ENCODE data around the gene DNAI1.

The DNAI1 gene

DNA sequence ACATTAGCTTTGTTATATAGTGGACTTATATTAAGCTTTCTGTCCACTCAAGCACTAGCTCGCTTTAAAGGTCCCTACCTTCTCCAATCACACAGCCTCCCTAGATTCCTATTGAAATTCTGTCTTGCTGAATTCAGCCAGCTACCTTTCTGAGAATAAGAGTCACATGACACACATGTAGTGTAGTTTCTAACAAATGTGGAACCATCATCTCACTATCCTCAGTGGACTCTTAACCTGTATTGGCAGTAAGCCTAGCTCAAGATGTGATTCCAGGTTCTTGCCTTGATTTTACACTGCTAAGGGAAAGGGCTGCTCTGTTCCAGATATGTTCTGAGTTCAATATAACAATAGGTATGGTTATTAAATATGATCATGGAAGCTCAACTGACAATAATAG is 11.7 kb upstream of the DNAI1 start:
- H3K27me3 ChIP-seq (ENCODE audit: control insufficient read depth in 5 of 5, insufficient read depth in 4 of 5, low read length in 5 of 5): no peaks in the 10 kb centered on the region
- no peaks in the 10 kb centered on the region for H3K9me3 ChIP-seq (ENCODE audit: control insufficient read depth in 5 of 5, low read length in 5 of 5)
- peaks cover 10 to 44% (median 25%) of the 10 kb centered on the region in 5 donors for H3K4me1 ChIP-seq (ENCODE audit: control insufficient read depth in 5 of 5, insufficient read depth in 5 of 5, low read length in 5 of 5)
- H3K27ac ChIP-seq (ENCODE audit: low read depth, low read length): no peak overlapping the region
- H3K9ac ChIP-seq (ENCODE audit: low read length in 5 of 5): no peak overlapping the region
- H3K36me3 ChIP-seq (ENCODE audit: control insufficient read depth in 5 of 5, insufficient read depth in 5 of 5, low read length in 5 of 5): no peaks in the 10 kb centered on the region
- H3K4me3 ChIP-seq (ENCODE audit: low read depth in 1 of 5, low read length in 5 of 5): no peak overlapping the region

DNA sequence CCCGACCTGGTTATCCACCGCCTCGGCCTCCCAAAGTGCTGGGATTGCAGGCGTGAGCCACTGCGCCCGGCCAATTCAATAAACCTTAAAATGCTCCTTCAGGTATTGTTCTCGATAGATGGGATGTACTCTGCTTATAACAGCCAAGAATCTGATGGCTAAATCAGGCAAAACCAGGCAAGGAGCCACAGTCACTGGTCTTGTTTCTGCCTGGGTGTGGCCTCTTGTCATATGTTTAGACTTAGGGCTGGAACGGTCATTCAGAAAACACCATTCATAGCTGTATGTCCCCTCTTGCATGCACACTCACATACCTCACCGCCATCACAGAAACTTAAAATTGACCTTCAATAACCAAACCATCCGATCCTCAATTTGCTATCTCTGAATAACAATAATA is 8.0 kb upstream of the DNAI1 start:
- Histone ChIP-seq H3K27ac (ENCODE audit: low read depth, low read length) (no peak overlapping the region), H3K27me3 (ENCODE audit: control insufficient read depth in 5 of 5, insufficient read depth in 4 of 5, low read length in 5 of 5) (no peaks in the 10 kb centered on the region), H3K4me3 (ENCODE audit: low read depth in 1 of 5, low read length in 5 of 5) (no peak overlapping the region), H3K36me3 (ENCODE audit: control insufficient read depth in 5 of 5, insufficient read depth in 5 of 5, low read length in 5 of 5) (no peaks in the 10 kb centered on the region), H3K4me1 (ENCODE audit: control insufficient read depth in 5 of 5, insufficient read depth in 5 of 5, low read length in 5 of 5) (peaks cover 13 to 59% (median 29%) of the 10 kb centered on the region in 5 donors), H3K9ac (ENCODE audit: low read length in 5 of 5) (peak overlapping the region in 1 of 5 donors; percentile 16), H3K9me3 (ENCODE audit: control insufficient read depth in 5 of 5, low read length in 5 of 5) (no peaks in the 10 kb centered on the region)

DNA sequence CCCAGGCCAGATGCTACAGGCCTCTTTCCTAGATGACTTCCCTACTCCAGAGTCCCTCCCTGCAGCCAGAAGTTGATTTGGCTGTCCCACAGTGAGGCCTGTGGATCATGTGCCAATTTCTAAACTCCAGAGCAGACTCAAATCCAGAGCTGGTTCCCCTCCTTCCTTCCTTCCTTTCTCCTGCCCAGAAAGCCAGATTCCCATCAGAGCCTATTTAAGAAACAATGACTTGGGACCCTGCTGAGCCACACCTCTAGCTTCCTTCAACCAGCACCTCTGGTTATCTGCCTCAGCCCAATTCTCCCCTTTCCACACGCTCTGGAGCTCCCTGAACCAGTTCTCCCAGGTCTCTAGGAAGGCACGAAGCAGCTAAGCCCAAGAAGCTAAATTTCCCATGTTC is 7.5 kb upstream of the DNAI1 start:
- H3K4me3 ChIP-seq (ENCODE audit: low read depth in 1 of 5, low read length in 5 of 5): no peak overlapping the region
- H3K4me1 ChIP-seq (ENCODE audit: control insufficient read depth in 5 of 5, insufficient read depth in 5 of 5, low read length in 5 of 5): peaks cover 13 to 64% (median 32%) of the 10 kb centered on the region in 5 donors
- peak overlapping the region in 1 of 5 donors; percentile 16 for H3K9ac ChIP-seq (ENCODE audit: low read length in 5 of 5)
- no peak overlapping the region for H3K27ac ChIP-seq (ENCODE audit: low read depth, low read length)
- H3K9me3 ChIP-seq (ENCODE audit: control insufficient read depth in 5 of 5, low read length in 5 of 5): no peaks in the 10 kb centered on the region
- no peaks in the 10 kb centered on the region for H3K36me3 ChIP-seq (ENCODE audit: control insufficient read depth in 5 of 5, insufficient read depth in 5 of 5, low read length in 5 of 5)
- H3K27me3 ChIP-seq (ENCODE audit: control insufficient read depth in 5 of 5, insufficient read depth in 4 of 5, low read length in 5 of 5): no peaks in the 10 kb centered on the region

DNA sequence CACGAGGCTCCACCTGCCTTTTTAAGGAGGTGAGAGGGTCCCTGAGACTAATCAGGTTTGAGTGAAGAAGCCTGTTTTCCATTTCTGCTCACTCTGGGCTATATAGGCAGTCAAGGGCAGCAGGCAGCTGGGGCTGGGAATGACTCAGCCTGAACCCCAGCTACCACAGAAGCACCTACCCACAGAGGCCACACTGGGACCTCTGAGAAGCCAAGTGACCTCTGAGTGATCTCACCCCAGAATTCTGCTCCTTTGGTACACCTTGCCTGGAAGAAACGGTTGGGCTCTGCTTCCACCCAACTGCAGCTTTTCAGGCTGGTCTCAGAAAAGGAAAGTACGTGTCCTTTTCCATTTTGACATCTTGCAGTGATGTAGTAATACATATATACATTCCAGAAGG is 7.1 kb upstream of the DNAI1 start:
- Histone ChIP-seq H3K27me3 (ENCODE audit: control insufficient read depth in 5 of 5, insufficient read depth in 4 of 5, low read length in 5 of 5) (no peaks in the 10 kb centered on the region), H3K36me3 (ENCODE audit: control insufficient read depth in 5 of 5, insufficient read depth in 5 of 5, low read length in 5 of 5) (no peaks in the 10 kb centered on the region), H3K27ac (ENCODE audit: low read depth, low read length) (no peak overlapping the region), H3K4me1 (ENCODE audit: control insufficient read depth in 5 of 5, insufficient read depth in 5 of 5, low read length in 5 of 5) (peaks cover 14 to 64% (median 36%) of the 10 kb centered on the region in 5 donors), H3K4me3 (ENCODE audit: low read depth in 1 of 5, low read length in 5 of 5) (no peak overlapping the region), H3K9me3 (ENCODE audit: control insufficient read depth in 5 of 5, low read length in 5 of 5) (no peaks in the 10 kb centered on the region), H3K9ac (ENCODE audit: low read length in 5 of 5) (peak overlapping the region in 1 of 5 donors; percentile 16)

DNA sequence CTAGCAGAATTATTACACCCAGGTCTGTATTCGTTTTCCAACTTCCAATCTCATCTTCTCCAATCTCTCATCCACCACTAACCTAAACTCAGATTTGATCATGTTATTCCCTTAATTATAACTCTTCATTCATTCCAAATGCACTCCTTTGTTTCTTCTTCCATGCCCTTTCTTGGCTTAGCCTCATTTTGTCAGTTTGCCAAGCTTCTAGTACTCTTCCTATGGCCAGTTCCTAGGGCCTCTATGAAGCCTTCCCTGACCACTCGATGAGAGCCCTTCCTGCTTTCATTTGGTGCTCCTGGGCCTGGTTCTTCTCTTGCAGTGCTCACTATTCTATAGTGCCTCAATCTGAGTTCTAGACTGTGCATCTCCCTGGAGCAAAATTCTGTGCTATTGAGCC is 6.0 kb upstream of the DNAI1 start:
- peaks cover 17 to 69% (median 46%) of the 10 kb centered on the region in 5 donors for H3K4me1 ChIP-seq (ENCODE audit: control insufficient read depth in 5 of 5, insufficient read depth in 5 of 5, low read length in 5 of 5)
- H3K4me3 ChIP-seq (ENCODE audit: low read depth in 1 of 5, low read length in 5 of 5): no peak overlapping the region
- H3K36me3 ChIP-seq (ENCODE audit: control insufficient read depth in 5 of 5, insufficient read depth in 5 of 5, low read length in 5 of 5): no peaks in the 10 kb centered on the region
- no peaks in the 10 kb centered on the region for H3K27me3 ChIP-seq (ENCODE audit: control insufficient read depth in 5 of 5, insufficient read depth in 4 of 5, low read length in 5 of 5)
- H3K27ac ChIP-seq (ENCODE audit: low read depth, low read length): no peak overlapping the region
- no peaks in the 10 kb centered on the region for H3K9me3 ChIP-seq (ENCODE audit: control insufficient read depth in 5 of 5, low read length in 5 of 5)
- no peak overlapping the region for H3K9ac ChIP-seq (ENCODE audit: low read length in 5 of 5)

DNA sequence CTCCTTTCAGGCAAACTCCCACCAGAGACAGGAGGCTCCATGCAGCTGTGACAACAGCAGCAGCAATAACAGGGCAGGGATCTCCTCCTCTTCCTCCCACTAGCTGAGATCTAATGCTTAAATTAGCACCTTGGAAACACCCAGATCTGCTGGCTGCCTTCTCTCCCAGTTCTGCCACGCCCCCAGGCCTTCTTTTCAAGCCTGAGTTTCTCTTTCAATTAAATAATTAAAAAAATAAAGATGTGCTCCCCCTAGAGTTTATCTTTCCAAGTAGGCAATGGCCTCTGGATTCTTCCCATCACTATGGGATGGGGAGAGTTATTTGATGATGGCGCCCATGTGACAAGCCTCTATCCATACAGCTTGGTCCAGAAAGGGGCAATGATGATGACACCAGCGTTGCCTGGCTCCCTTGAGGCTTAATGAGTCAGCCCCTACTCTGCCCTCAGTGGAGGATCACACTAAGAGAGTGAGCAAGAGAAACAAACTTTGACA is 4.0 kb upstream of the DNAI1 start:
- H3K4me3 ChIP-seq (ENCODE audit: low read depth in 1 of 5, low read length in 5 of 5): no peak overlapping the region
- H3K27me3 ChIP-seq (ENCODE audit: control insufficient read depth in 5 of 5, insufficient read depth in 4 of 5, low read length in 5 of 5): no peaks in the 10 kb centered on the region
- H3K36me3 ChIP-seq (ENCODE audit: control insufficient read depth in 5 of 5, insufficient read depth in 5 of 5, low read length in 5 of 5): no peaks in the 10 kb centered on the region
- H3K27ac ChIP-seq (ENCODE audit: low read depth, low read length): peak overlapping the region; percentile 29
- no peak overlapping the region for H3K9ac ChIP-seq (ENCODE audit: low read length in 5 of 5)
- no peaks in the 10 kb centered on the region for H3K9me3 ChIP-seq (ENCODE audit: control insufficient read depth in 5 of 5, low read length in 5 of 5)
- peaks cover 21 to 77% (median 55%) of the 10 kb centered on the region in 5 donors for H3K4me1 ChIP-seq (ENCODE audit: control insufficient read depth in 5 of 5, insufficient read depth in 5 of 5, low read length in 5 of 5)

DNA sequence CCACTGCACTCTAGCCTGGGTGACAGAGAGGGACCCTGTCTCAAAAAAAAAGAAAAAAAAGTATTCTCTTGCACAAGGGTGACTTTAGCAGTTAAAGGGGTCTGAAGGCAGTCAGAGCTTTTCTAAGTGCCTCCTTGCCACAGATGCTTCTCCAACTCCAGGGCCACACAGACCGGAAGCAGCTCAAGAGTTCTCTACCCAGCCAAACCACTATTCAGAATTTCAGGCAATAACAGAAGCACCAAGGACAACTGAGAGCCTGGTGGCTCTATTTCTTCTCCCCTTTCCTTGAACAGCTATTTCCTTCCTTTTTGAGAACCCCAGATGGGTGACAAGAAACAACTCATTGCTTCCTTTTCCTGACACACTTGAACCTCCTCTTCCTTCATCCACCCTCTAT is 2.5 kb upstream of the DNAI1 start:
- Histone ChIP-seq H3K4me1 (ENCODE audit: control insufficient read depth in 5 of 5, insufficient read depth in 5 of 5, low read length in 5 of 5) (peaks cover 17 to 68% (median 48%) of the 10 kb centered on the region in 5 donors), H3K27ac (ENCODE audit: low read depth, low read length) (peak overlapping the region; percentile 67), H3K36me3 (ENCODE audit: control insufficient read depth in 5 of 5, insufficient read depth in 5 of 5, low read length in 5 of 5) (no peaks in the 10 kb centered on the region), H3K4me3 (ENCODE audit: low read depth in 1 of 5, low read length in 5 of 5) (no peak overlapping the region), H3K9me3 (ENCODE audit: control insufficient read depth in 5 of 5, low read length in 5 of 5) (no peaks in the 10 kb centered on the region), H3K9ac (ENCODE audit: low read length in 5 of 5) (peak overlapping the region in 1 of 5 donors; percentile 91), H3K27me3 (ENCODE audit: control insufficient read depth in 5 of 5, insufficient read depth in 4 of 5, low read length in 5 of 5) (no peaks in the 10 kb centered on the region)

DNA sequence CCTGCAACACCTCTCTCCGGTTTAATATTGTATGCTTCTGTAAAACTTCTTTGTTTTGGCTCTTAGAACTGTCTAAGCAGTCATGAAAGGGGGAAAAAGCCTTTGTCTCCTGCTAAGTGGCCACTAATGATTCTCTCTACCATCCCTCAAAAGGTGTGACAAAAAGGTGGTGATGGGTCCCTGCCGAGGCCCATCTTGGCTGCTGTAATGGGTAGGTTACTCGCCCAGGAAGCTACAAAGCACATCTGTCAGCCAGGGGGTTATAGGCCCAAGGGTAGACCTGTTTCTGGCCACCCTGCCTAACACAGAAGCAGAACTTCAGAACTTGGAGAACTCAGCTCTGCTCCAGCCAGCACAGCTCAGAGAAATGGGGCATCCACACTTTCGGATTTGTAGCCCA is 1.9 kb upstream of the DNAI1 start:
- Histone ChIP-seq H3K36me3 (ENCODE audit: control insufficient read depth in 5 of 5, insufficient read depth in 5 of 5, low read length in 5 of 5) (no peaks in the 10 kb centered on the region), H3K27me3 (ENCODE audit: control insufficient read depth in 5 of 5, insufficient read depth in 4 of 5, low read length in 5 of 5) (no peaks in the 10 kb centered on the region), H3K4me3 (ENCODE audit: low read depth in 1 of 5, low read length in 5 of 5) (peak overlapping the region; percentile 56 to 94 (median 87)), H3K9me3 (ENCODE audit: control insufficient read depth in 5 of 5, low read length in 5 of 5) (no peaks in the 10 kb centered on the region), H3K9ac (ENCODE audit: low read length in 5 of 5) (peak overlapping the region; percentile 40 to 91 (median 81)), H3K4me1 (ENCODE audit: control insufficient read depth in 5 of 5, insufficient read depth in 5 of 5, low read length in 5 of 5) (peaks cover 17 to 62% (median 44%) of the 10 kb centered on the region in 5 donors), H3K27ac (ENCODE audit: low read depth, low read length) (peak overlapping the region; percentile 67)

DNA sequence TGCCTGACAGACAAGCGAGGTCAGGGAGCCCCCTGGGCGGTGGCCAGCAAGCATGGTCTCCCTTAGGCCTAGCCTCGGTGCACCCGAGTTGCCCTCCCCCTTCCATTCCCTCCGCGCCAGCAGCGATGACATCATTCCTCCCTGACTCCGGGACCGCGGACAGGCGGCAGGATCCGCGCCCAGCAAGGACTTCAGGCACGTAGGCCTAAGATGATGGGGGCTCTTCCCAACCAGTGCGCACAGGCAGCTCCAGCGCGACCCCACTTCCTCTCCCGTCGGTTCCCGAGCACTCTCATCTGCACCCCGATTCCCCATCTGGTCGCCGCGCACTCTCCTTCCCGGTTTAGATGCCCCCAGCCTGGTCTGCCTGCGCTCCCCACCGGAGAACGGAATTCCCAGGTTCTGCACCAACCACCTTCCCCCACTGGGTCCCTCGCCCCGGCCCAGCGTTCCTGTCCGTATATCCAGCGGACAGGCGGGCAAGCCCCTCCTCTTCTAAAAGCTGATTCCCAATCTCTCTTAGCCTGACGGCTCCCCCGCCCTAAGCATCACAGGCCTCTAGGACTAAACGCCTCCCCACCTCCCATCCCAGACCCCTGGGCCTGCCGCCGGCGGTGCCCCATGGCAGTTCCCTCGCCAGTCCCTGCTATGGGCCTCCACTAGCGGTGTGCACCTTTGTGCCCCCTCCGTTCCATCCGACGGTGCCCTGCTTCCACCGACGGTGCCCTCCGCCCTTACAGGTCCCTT is 1.2 kb upstream of the DNAI1 start:
- peaks cover 17 to 56% (median 44%) of the 10 kb centered on the region in 5 donors for H3K4me1 ChIP-seq (ENCODE audit: control insufficient read depth in 5 of 5, insufficient read depth in 5 of 5, low read length in 5 of 5)
- H3K27ac ChIP-seq (ENCODE audit: low read depth, low read length): peak overlapping the region; percentile 67
- no peaks in the 10 kb centered on the region for H3K36me3 ChIP-seq (ENCODE audit: control insufficient read depth in 5 of 5, insufficient read depth in 5 of 5, low read length in 5 of 5)
- no peaks in the 10 kb centered on the region for H3K9me3 ChIP-seq (ENCODE audit: control insufficient read depth in 5 of 5, low read length in 5 of 5)
- no peaks in the 10 kb centered on the region for H3K27me3 ChIP-seq (ENCODE audit: control insufficient read depth in 5 of 5, insufficient read depth in 4 of 5, low read length in 5 of 5)
- H3K9ac ChIP-seq (ENCODE audit: low read length in 5 of 5): peak overlapping the region; percentile 48 to 91 (median 81)
- H3K4me3 ChIP-seq (ENCODE audit: low read depth in 1 of 5, low read length in 5 of 5): peak overlapping the region; percentile 73 to 94 (median 87)

DNA sequence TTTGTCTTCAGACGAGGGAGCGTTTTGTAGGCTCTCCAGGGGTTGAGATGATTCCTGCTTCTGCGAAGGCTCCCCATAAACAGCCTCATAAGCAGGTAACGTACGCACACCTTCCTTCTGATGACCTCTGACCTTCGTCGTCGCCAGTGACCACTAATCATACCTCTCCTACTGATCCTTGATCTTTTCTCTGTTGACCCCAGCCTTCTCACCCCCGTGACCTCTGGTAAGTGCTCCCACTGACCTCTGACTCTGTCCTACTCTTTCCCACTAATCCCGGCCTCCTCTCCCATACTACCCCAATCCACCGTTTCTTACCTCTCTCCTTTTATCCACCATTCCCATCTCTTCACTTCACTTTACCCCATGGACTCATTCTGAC is 345 bp downstream of the DNAI1 start:
- Histone ChIP-seq H3K9me3 (ENCODE audit: control insufficient read depth in 5 of 5, low read length in 5 of 5) (no peaks in the 10 kb centered on the region), H3K4me3 (ENCODE audit: low read depth in 1 of 5, low read length in 5 of 5) (peak overlapping the region; percentile 41 to 71 (median 47)), H3K4me1 (ENCODE audit: control insufficient read depth in 5 of 5, insufficient read depth in 5 of 5, low read length in 5 of 5) (peaks cover 14 to 50% (median 48%) of the 10 kb centered on the region in 5 donors), H3K9ac (ENCODE audit: low read length in 5 of 5) (no peak overlapping the region), H3K36me3 (ENCODE audit: control insufficient read depth in 5 of 5, insufficient read depth in 5 of 5, low read length in 5 of 5) (no peaks in the 10 kb centered on the region), H3K27ac (ENCODE audit: low read depth, low read length) (no peak overlapping the region), H3K27me3 (ENCODE audit: control insufficient read depth in 5 of 5, insufficient read depth in 4 of 5, low read length in 5 of 5) (no peaks in the 10 kb centered on the region)

Measured in subcutaneous abdominal adipose tissue (tissue), 5 donors.